Fibroblast of villous mesenchyme (primary cell): ENCODE data around the gene KIF1C. TPM values are rescaled to one million over a fixed set of nuclear protein-coding genes. Genes with fewer than 3 reads are reported as not detected.

ENCODE experiments used
- DNase-seq: peaks from one replicate; pipeline ENCODE4 v3.0.0-alpha.2; 2010; ENCODE audit warnings: low read depth
- H3K4me3 ChIP-seq: 2 replicates; pipeline ENCODE4 v1.5.1; 2011; ENCODE audit warnings: low read depth, mild to moderate bottlenecking, low read length
- CTCF ChIP-seq: IDR thresholded peaks from 2 replicates; pipeline ENCODE4 v1.5.1; 2012; ENCODE audit warnings: low read depth, mild to moderate bottlenecking, low read length; ENCODE audit not compliant: insufficient read depth
- total RNA-seq: library from RNA; depleted of rRNA; stranded (reverse); fragments of >200 nt; gene quantifications from 2 replicates; pipeline ENCODE4 v1.2.3, GENCODE V29; 2012

The KIF1C gene
- total RNA-seq, 1 donor: 56.6 TPM

- DNase-seq: no peak
- H3K4me3 ChIP-seq: no peak overlapping the region
- no peak for TF ChIP-seq CTCF
Measured at GRCh38 chr17:4974115-4974670, 23.6 kb upstream of the KIF1C start.

GRCh38 chr17:4978726-4979125, 19.0 kb upstream of the KIF1C start:
- no peak overlapping the region for H3K4me3 ChIP-seq
- no peak for DNase-seq
- no peak for TF ChIP-seq CTCF

- peak; percentile 60 for DNase-seq
Measured at GRCh38 chr17:4980644-4981216, 17.0 kb upstream of the KIF1C start.

GRCh38 chr17:4982305-4982704, 15.4 kb upstream of the KIF1C start:
- no peak for TF ChIP-seq CTCF
- no peak for DNase-seq

More at GRCh38 chr17:4980644-4981216, 17.0 kb upstream of the KIF1C start:
- peak; percentile 79 for TF ChIP-seq CTCF
- H3K4me3 ChIP-seq: no peak overlapping the region

GRCh38 chr17:4986403-4986802, 11.3 kb upstream of the KIF1C start:
- no peak for DNase-seq
- H3K4me3 ChIP-seq: peak overlapping the region; percentile 84
- no peak for TF ChIP-seq CTCF

More at GRCh38 chr17:4982305-4982704, 15.4 kb upstream of the KIF1C start:
- H3K4me3 ChIP-seq: no peak overlapping the region

GRCh38 chr17:4986951-4987766, 10.6 kb upstream of the KIF1C start, which contains the start of gene CAMTA2:
CAMTA2 (minus strand) TSS chr17:4987675; CDS start chr17:4986222, 1,453 bp downstream.
- peak within 1 kb of the TSS; percentile 84 for H3K4me3 ChIP-seq
- peak; percentile 69 for TF ChIP-seq CTCF
- peak; percentile 81 for DNase-seq
